ENCODE data around the gene VEPH1.

GRCh38 chr3:157404381-157404780 is 98.8 kb downstream of the VEPH1 start:
- TF ChIP-seq GATA2 (IDR thresholded peaks at IDR 0.05; ENCODE audit: low read depth, low read length) (no peak), GATA3 (IDR thresholded peaks at IDR 0.05; ENCODE audit: low read depth, low read length) (no peak)
